Activated naive CD4-positive, alpha-beta T cell treated with anti-CD3 and anti-CD28 coated beads, Interleukin-2, amount 10 ng/mL, durations not matched to agents 5 hours and 36 hours (primary cell): Measurements from ENCODE around the gene SDR42E1. TPM values are rescaled to one million over a fixed set of nuclear protein-coding genes. Genes with fewer than 3 reads are reported as not detected.

Experiments
- total RNA-seq, 2 experiments: library from RNA; stranded (reverse); gene quantifications; one replicate each; pipeline ENCODE4 v1.2.3, GENCODE V29; 2021

The SDR42E1 gene
- 1 to 10 TPM; 7.8 to 9.7 TPM for total RNA-seq

GRCh38 chr16:82011199-82011641 lies at the start of gene SDR42E1:
Gene SDR42E1, minus strand, starts transcription at chr16:82011470. Its CDS starts 10,612 bp downstream, at chr16:82000858.

GRCh38 chr16:82034981-82035612 lies 23.8 kb upstream of the SDR42E1 start, which contains the start of gene HSD17B2:
Gene HSD17B2, plus strand, starts transcription at chr16:82035253. Its CDS starts 172 bp downstream, at chr16:82035425.

Other genes with a start within 250 kb of the SDR42E1 start
- 1 to 10 TPM; 3.1 to 3.6 TPM for gene PLCG2, start 232.2 kb downstream of the SDR42E1 start, total RNA-seq
- gene HSD17B2, start 23.8 kb upstream of the SDR42E1 start, total RNA-seq = not detected
- 10 to 100 TPM; 29.5 to 32.1 TPM for gene MPHOSPH6, start 158.8 kb upstream of the SDR42E1 start, total RNA-seq